Osteoblast (primary cell): ENCODE data around the gene AP2B1. TPM values are rescaled to one million over a fixed set of nuclear protein-coding genes. Genes with fewer than 3 reads are reported as not detected.

Experiments
- DNase-seq: peaks from one replicate; pipeline ENCODE4 v3.0.0; 2011; ENCODE audit warnings: low spot score, mixed read lengths; ENCODE audit not compliant: insufficient read length; ENCODE audit errors: missing footprints
- H2AFZ ChIP-seq: 2 replicates; pipeline ENCODE4 v1.6.0; 2011; ENCODE audit warnings: mild to moderate bottlenecking, low read length
- H3K27ac ChIP-seq: 2 replicates; pipeline ENCODE4 v1.5.1; 2011; ENCODE audit warnings: mild to moderate bottlenecking, low read depth, low read length, moderate library complexity
- H3K27me3 ChIP-seq: 2 replicates; pipeline ENCODE4 v1.6.0; 2012; ENCODE audit warnings: mild to moderate bottlenecking, control low read depth, inconsistent platforms, low read length, moderate library complexity; ENCODE audit not compliant: insufficient read depth
- H3K36me3 ChIP-seq: 2 replicates; pipeline ENCODE4 v1.5.1; 2011; ENCODE audit warnings: mild to moderate bottlenecking, low read length, control low read depth, moderate library complexity; ENCODE audit not compliant: insufficient read depth
- H3K4me1 ChIP-seq: 2 replicates; pipeline ENCODE4 v1.5.1; 2011; ENCODE audit warnings: mild to moderate bottlenecking, low read length, control low read depth, moderate library complexity; ENCODE audit not compliant: insufficient read depth
- H3K4me2 ChIP-seq: 2 replicates; pipeline ENCODE4 v1.6.0; 2011; ENCODE audit warnings: mild to moderate bottlenecking, low read length; ENCODE audit not compliant: insufficient read depth
- H3K4me3 ChIP-seq: fragments of 200-600 bp; sonication (generic); 3 replicates; pipeline ENCODE4 v1.5.1; 2012; ENCODE audit warnings: mild to moderate bottlenecking, low read length, inconsistent platforms; ENCODE audit not compliant: insufficient read depth
- H3K79me2 ChIP-seq: 2 replicates; pipeline ENCODE4 v1.6.0; 2012; ENCODE audit warnings: mild to moderate bottlenecking, low read length, control low read depth, inconsistent platforms; ENCODE audit not compliant: insufficient read depth
- H3K9me3 ChIP-seq: 2 replicates; pipeline ENCODE4 v1.5.1; 2011; ENCODE audit warnings: low read depth, low read length, control low read depth
- H4K20me1 ChIP-seq: 2 replicates; pipeline ENCODE4 v1.6.0; 2012; ENCODE audit warnings: mild to moderate bottlenecking, low read length, control low read depth; ENCODE audit not compliant: insufficient read depth
- total RNA-seq: library from RNA; depleted of rRNA; stranded (reverse); fragments of >200 nt; gene quantifications from 2 replicates; pipeline ENCODE4 v1.2.3, GENCODE V29; 2012
- TF ChIP-seq, protein P1 (sequence below): IDR thresholded peaks from 2 replicates; pipeline ENCODE4 v1.5.1; 2011; ENCODE audit warnings: mild to moderate bottlenecking, low read depth, low read length, moderate library complexity; ENCODE audit errors: extremely low read depth

AP2B1 gene
- total RNA-seq, 1 donor, result 84.0 TPM

DNA sequence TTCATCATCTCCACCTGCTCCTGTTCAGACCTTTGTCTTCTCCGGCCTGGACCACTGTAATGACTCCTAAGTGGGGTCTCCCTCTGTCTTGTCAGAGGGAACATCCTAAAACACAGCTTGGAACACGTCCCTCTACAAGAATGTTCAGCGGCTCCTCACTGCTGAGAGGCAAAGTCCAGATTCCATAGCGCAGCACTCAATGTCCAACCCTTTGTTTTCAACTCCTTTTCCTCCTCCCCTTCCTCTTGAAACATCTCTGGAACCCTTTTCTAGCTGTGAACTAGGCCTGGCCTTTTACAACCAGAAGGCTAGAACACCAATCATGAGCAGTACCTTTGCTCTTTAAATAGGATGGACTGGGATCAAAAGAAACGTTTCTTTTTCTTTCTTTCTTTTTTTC lies 174.5 kb downstream of the AP2B1 start:
- Histone ChIP-seq H3K4me1 (peaks cover 5% of the 10 kb centered on the region), H3K79me2 (no peaks in the 10 kb centered on the region), H3K27ac (no peak overlapping the region), H4K20me1 (no peaks in the 10 kb centered on the region), H3K4me3 (no peak overlapping the region), H3K4me2 (no peak overlapping the region), H2AFZ (no peak overlapping the region), H3K9me3 (no peaks in the 10 kb centered on the region), H3K27me3 (peaks cover 16% of the 10 kb centered on the region), H3K36me3 (no peaks in the 10 kb centered on the region)
- peak; percentile 9 for DNase-seq
- TF ChIP-seq, protein P1, sequence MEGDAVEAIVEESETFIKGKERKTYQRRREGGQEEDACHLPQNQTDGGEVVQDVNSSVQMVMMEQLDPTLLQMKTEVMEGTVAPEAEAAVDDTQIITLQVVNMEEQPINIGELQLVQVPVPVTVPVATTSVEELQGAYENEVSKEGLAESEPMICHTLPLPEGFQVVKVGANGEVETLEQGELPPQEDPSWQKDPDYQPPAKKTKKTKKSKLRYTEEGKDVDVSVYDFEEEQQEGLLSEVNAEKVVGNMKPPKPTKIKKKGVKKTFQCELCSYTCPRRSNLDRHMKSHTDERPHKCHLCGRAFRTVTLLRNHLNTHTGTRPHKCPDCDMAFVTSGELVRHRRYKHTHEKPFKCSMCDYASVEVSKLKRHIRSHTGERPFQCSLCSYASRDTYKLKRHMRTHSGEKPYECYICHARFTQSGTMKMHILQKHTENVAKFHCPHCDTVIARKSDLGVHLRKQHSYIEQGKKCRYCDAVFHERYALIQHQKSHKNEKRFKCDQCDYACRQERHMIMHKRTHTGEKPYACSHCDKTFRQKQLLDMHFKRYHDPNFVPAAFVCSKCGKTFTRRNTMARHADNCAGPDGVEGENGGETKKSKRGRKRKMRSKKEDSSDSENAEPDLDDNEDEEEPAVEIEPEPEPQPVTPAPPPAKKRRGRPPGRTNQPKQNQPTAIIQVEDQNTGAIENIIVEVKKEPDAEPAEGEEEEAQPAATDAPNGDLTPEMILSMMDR, result no peak

DNA sequence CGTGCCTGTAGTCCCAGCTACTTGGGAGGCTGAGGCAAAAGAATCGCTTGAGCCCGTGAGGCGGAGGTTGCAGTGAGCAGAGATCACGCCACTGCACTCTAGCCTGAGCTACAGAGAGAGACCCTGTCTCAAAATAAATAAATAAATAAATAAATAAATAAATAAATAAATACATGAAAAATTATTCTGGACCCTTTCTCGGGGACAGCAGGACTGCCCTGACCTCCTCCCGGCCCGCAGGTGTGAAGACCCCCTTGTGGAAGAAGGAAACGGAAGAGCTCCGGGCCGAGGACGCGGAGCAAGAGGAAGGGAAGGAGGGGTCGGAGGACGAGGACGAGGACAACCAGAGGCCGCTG lies 176.6 kb downstream of the AP2B1 start:
- H3K27ac ChIP-seq, result no peak overlapping the region
- H2AFZ ChIP-seq, result peak overlapping the region; percentile 85
- H3K4me2 ChIP-seq, result peak overlapping the region; percentile 79
- peak overlapping the region; percentile 62 for H3K4me3 ChIP-seq
- H3K4me1 ChIP-seq, result peaks cover 5% of the 10 kb centered on the region
- TF ChIP-seq, protein P1, result no peak
- no peaks in the 10 kb centered on the region for H3K36me3 ChIP-seq
- H3K79me2 ChIP-seq, result no peaks in the 10 kb centered on the region
- H3K9me3 ChIP-seq, result no peaks in the 10 kb centered on the region
- H3K27me3 ChIP-seq, result peaks cover 25% of the 10 kb centered on the region
- no peak for DNase-seq
- no peaks in the 10 kb centered on the region for H4K20me1 ChIP-seq

DNA sequence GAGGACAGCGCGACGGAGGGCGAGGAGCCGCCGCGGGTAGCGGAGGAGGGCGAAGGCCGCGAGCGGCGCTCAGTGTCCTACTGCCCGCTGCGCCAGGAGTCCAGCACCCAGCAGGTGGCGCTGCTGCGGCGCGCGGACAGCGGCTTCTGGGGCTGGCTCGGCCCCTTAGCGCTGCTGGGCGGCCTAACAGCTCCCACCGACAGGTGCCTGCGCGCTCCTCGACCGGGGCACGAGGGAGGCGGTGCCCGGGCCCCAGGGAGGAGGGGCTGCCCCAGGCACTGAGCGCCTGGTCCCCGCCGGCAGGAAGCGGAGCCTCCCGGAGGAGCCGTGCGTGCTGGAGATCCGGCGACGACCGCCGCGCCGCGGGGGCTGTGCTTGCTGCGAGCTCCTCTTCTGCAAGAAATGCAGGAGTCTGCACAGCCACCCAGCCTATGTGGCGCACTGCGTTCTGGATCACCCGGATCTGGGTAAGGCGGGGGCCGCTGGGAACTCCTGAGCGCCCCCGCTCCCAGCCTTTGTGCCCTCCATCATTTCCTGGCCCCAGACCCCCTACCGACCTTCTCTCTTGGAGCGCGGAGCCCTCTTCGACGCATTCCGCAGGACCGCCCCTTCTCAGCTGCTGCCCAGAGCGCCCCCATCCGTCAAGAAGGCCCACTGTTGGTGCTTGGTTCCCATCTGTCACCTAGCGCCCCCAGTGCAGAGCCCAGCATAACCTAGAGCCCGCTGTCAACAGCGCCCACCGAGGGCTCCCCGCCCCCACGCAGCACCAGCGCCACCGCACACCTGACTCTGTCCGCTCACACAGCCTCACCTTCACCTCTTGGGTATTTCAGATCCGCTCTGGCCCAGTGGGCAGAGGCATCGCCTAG lies 177.2 kb downstream of the AP2B1 start:
- TF ChIP-seq, protein P1, result peak; percentile 75
- no peaks in the 10 kb centered on the region for H3K36me3 ChIP-seq
- peak; percentile 100 for DNase-seq

DNA sequence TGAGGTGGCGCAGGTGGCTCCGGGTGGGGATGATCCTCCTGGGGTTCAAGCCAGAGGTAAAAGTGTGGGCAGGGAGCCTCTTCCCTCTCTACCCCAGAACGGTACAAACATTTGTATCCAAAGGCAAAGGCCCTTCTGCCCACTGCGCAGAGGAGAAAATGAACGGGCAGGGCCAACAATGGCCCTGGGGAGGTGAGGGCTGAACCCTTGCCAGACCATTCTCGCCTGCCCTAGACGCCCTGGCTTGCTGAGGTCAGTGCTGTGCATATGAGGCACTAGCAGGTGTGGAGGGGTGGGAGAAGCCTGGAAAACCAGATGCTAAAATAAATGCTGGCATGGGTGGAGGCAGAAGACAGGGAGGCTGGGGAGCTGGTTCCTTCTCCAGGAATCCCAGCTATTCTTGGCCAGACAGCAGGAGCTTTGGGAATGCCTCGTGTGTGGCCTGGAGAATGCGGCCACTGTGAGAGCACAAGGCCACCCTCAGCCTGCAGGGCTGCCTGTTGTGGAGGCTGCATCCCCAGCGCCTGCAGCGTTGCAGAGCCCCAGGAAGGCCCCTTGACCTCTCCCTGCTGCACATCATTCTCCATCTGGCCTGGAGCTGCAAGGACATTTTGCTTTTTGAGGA lies 178.1 kb downstream of the AP2B1 start:
- no peak overlapping the region for H3K27ac ChIP-seq
- peak; percentile 92 for DNase-seq
- no peak overlapping the region for H3K4me2 ChIP-seq
- peaks cover 5% of the 10 kb centered on the region for H3K4me1 ChIP-seq
- H3K4me3 ChIP-seq, result no peak overlapping the region
- H2AFZ ChIP-seq, result no peak overlapping the region
- H4K20me1 ChIP-seq, result no peaks in the 10 kb centered on the region
- TF ChIP-seq, protein P1, result no peak
- peaks cover 25% of the 10 kb centered on the region for H3K27me3 ChIP-seq
- H3K36me3 ChIP-seq, result no peaks in the 10 kb centered on the region
- no peaks in the 10 kb centered on the region for H3K9me3 ChIP-seq
- H3K79me2 ChIP-seq, result no peaks in the 10 kb centered on the region

More for the DNA sequence above, 177.2 kb downstream of the AP2B1 start:
- peaks cover 5% of the 10 kb centered on the region for H3K4me1 ChIP-seq
- no peaks in the 10 kb centered on the region for H3K9me3 ChIP-seq
- H4K20me1 ChIP-seq, result no peaks in the 10 kb centered on the region
- peak overlapping the region; percentile 79 for H3K4me2 ChIP-seq
- no peaks in the 10 kb centered on the region for H3K79me2 ChIP-seq
- peak overlapping the region; percentile 62 for H3K4me3 ChIP-seq
- peak overlapping the region; percentile 85 for H2AFZ ChIP-seq
- peaks cover 25% of the 10 kb centered on the region for H3K27me3 ChIP-seq
- H3K27ac ChIP-seq, result no peak overlapping the region
